Stimulated activated CD4-positive, alpha-beta T cell treated with anti-CD3 and anti-CD28 coated beads, Interleukin-12 subunit alpha, Interleukin-12 subunit beta, amount 100 ng/mL, for 4 hours (primary cell): ENCODE measurements around the gene FAM149A.

Experiments
- DNase-seq: peaks from one replicate; pipeline ENCODE4 v3.0.0-alpha.2; 2020

FAM149A gene

DNA sequence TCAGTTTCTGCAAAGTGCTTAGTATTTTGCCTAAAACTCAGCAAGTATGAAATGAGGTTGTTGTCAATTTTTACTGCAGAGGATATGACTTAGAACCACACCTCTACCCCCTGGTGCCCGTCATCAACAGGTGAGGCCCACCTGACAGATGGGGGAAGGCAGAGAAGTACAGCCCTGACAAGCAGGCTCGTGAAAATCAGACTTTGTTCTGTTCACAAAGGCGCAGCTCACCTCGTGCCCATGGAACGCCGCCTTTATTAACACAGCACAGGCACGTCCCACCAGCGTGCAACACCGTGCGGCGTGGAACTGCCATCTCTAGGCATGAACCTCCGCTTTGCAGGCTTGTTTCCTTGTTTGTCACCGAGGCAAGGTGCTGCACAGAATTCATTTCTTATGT lies 100.2 kb downstream of the FAM149A start:
- DNase-seq = no peak

DNA sequence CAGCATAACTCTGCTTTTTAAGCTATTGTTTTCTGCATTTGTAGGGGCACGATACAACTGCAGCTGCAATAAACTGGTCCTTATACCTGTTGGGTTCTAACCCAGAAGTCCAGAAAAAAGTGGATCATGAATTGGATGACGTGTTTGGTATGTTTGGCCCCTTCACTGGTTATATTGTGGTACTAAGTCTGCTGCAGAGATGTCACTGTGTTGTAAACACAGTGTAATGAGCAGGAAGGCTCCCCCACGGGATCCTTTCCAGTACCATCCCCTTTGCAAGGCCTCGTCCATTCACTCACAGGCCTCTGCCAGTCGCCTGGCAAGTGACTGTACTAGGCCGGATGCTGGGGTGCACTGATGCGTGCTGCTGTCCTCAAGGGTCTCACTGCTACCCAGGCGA lies 100.7 kb downstream of the FAM149A start:
- no peak for DNase-seq

DNA sequence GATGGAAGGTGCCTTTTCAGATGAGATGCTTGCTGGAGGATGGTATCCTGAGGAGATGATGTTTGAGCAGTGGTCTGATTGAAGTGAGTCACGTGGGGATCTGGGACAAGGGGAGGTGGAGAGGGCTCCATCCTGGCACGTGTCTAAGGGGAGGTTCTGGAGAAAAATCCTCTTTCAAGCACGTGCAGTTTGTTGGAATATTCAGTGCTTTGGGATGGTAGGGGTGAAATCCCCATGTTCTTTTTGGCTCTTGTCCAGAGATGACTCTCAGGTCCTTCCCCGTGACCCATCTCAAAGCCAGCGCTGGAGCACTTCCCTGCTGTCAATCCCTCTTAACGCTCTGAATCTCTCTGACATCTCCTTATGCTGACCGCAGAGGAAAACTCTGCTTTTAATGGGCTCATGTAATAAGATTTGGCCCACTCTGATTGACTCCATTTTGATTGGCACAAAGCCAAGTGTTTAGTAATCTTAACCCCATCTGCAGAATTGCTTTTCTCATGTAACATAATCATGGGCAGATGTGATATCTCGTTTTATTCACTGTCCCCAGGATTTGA lies 112.0 kb downstream of the FAM149A start:
- no peak for DNase-seq

DNA sequence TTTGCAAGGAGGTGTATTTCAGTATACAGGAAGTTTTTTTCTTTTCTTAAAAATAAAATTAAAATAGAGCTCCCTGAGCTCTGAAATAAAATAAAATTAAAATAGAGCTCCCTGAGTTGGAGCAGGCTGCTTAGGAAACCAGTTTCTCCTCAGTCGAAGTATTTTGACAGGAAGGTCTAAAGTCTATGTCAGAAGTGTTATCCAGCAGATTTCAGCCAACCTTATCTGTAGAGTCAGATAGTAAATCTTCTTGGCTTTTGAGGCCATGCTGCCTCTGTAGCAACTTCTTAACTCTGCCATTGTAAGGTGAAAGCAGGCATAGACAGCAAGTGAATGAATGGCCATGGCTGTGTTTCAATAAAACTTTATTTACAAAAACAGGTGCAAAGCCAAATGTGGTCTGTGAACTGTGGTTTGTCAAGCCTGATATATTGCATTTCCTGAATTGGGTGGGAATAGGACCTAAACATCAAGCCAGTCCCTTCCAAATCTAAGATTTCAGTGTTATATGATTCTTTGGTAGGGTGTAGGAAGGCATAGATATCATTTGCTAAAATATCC lies 113.3 kb downstream of the FAM149A start:
- no peak for DNase-seq

DNA sequence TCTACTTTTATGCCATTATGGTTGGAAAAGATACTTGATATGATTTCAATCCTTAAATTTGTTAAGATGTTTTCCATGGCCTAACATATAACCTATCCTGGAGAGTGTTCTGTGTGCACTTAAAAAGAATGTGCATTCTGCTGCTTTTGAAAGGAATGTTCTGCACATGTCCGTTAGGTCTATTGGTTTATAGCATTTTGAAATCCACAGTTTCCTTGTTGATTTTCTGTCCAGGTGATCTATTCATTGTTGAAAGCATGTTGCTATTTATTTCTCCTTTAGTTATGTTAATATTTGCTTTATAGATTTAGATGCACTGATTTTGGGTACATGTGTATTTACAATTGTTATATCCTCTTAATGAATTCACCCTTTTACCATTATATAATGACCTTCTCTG lies 117.1 kb downstream of the FAM149A start:
- DNase-seq = no peak
